Stimulated activated naive CD4-positive, alpha-beta T cell treated with Interleukin-2 at 50 U/mL for 16 hours (primary cell): Measurements from ENCODE around the gene CRADD.
"Not testable (repeated sequence)": the region's sequence is repeated elsewhere in the genome, so short reads cannot be mapped to it uniquely, and the experiment has no call there.

Experiments used
- DNase-seq: peaks from one replicate; lab custom pipeline; 2025; lab: John Stamatoyannopoulos, UW

CRADD gene

GRCh38 chr12:93758801-93759373 lies 81.7 kb downstream of the CRADD start:
- no peak for DNase-seq

- no peak for DNase-seq
These were observed 82.4 kb downstream of the CRADD start for GRCh38 chr12:93759512-93760081.

- no peak for DNase-seq
These were observed 83.2 kb downstream of the CRADD start for GRCh38 chr12:93760275-93760875.

GRCh38 chr12:93762059-93762719 lies 85.0 kb downstream of the CRADD start:
- DNase-seq, result no peak

- no peak for DNase-seq
These were observed 85.9 kb downstream of the CRADD start for GRCh38 chr12:93762912-93763553.

GRCh38 chr12:93763746-93764147 lies 86.6 kb downstream of the CRADD start:
- DNase-seq, result no peak

- no peak for DNase-seq
These were observed 89.2 kb downstream of the CRADD start for GRCh38 chr12:93766371-93766770.

GRCh38 chr12:93766796-93767523 lies 89.8 kb downstream of the CRADD start:
- no peak for DNase-seq

- DNase-seq, result no peak
These were observed 90.3 kb downstream of the CRADD start for GRCh38 chr12:93767524-93767863.

GRCh38 chr12:93772003-93772700 lies 95.0 kb downstream of the CRADD start:
- DNase-seq, result no peak

GRCh38 chr12:93773122-93773871 lies 96.1 kb downstream of the CRADD start:
- peak; percentile 68 for DNase-seq

GRCh38 chr12:93776581-93777018 lies 99.4 kb downstream of the CRADD start:
- DNase-seq, result no peak

- DNase-seq, result no peak
These were observed 100.1 kb downstream of the CRADD start for GRCh38 chr12:93777254-93777653.

GRCh38 chr12:93778306-93778705 lies 101.1 kb downstream of the CRADD start:
- no peak for DNase-seq

- no peak for DNase-seq
These were observed 101.6 kb downstream of the CRADD start for GRCh38 chr12:93778766-93779165.

- no peak for DNase-seq
These were observed 103.0 kb downstream of the CRADD start for GRCh38 chr12:93780101-93780641.

GRCh38 chr12:93780886-93781285 lies 103.7 kb downstream of the CRADD start:
- DNase-seq, result peak; percentile 5

GRCh38 chr12:93781961-93782360 lies 104.8 kb downstream of the CRADD start:
- DNase-seq, result not testable (repeated sequence)

GRCh38 chr12:93782853-93783252 lies 105.7 kb downstream of the CRADD start:
- DNase-seq, result no peak

GRCh38 chr12:93783832-93784231 lies 106.7 kb downstream of the CRADD start:
- peak; percentile 16 for DNase-seq
